Right kidney (tissue), 9 donors: ENCODE data around the gene TMEM234.
A peak's percentile ranks its signal among the peaks of the same experiment; 100 is the strongest.
"Not testable (repeated sequence)": the region's sequence is repeated elsewhere in the genome, so short reads cannot be mapped to it uniquely, and the experiment has no call there.

Source experiments
- DNase-seq: peaks from one replicate; pipeline ENCODE4 v3.0.0-alpha.2; 2016
- long read RNA-seq, 8 donors: transcript quantifications; one replicate each; lab custom pipeline, GENCODE V29; 2026

TMEM234 gene
- long read RNA-seq, donor 1, partial matches to known transcripts: 0 of 6 reads
- long read RNA-seq, donor 1, other reads (novel, unspliced or antisense): 0 of 6 reads
- long read RNA-seq, donor 2, partial matches to known transcripts: 0 of 2 reads
- long read RNA-seq, donor 2, other reads (novel, unspliced or antisense): 0 of 2 reads
- long read RNA-seq, donor 3, partial matches to known transcripts: 0 of 1 reads
- long read RNA-seq, donor 3, other reads (novel, unspliced or antisense): 0 of 1 reads
- long read RNA-seq, donor 4, transcript TMEM234-201 (5 exons, 1,082 nt): major isoform, 5 of 123 reads
- long read RNA-seq, donor 4, partial matches to known transcripts: 75 of 123 reads
- long read RNA-seq, donor 4, other reads (novel, unspliced or antisense): 43 of 123 reads
- long read RNA-seq, donor 5, partial matches to known transcripts: 0 of 2 reads
- long read RNA-seq, donor 5, other reads (novel, unspliced or antisense): 0 of 2 reads
- long read RNA-seq, donor 6, partial matches to known transcripts: 7 of 11 reads
- long read RNA-seq, donor 6, other reads (novel, unspliced or antisense): 0 of 11 reads
- long read RNA-seq, donor 7, transcript TMEM234-201 (5 exons, 1,082 nt): major isoform, 7 of 224 reads
- long read RNA-seq, donor 7, partial matches to known transcripts: 139 of 224 reads
- long read RNA-seq, donor 7, other reads (novel, unspliced or antisense): 75 of 224 reads
- long read RNA-seq, donor 8, partial matches to known transcripts: 0 of 5 reads
- long read RNA-seq, donor 8, other reads (novel, unspliced or antisense): 0 of 5 reads

- peak; percentile 81 for DNase-seq
Observed at GRCh38 chr1:32221980-32222755, at the start of gene TMEM234, which contains the start of gene EIF3I. TSS of gene TMEM234 (minus strand) at chr1:32222353. CDS start at chr1:32222322, 31 bp downstream. TSS of gene EIF3I (plus strand) at chr1:32222407. CDS start at chr1:32222442, 35 bp downstream.

GRCh38 chr1:32269744-32270143, 47.6 kb upstream of the TMEM234 start:
- DNase-seq: no peak

- no peak for DNase-seq
Observed at GRCh38 chr1:32266921-32267591, 44.9 kb upstream of the TMEM234 start.

- no peak for DNase-seq
Observed at GRCh38 chr1:32265846-32266245, 43.7 kb upstream of the TMEM234 start.

GRCh38 chr1:32263744-32264143, 41.6 kb upstream of the TMEM234 start:
- DNase-seq: no peak

- DNase-seq: not testable (repeated sequence)
Observed at GRCh38 chr1:32263236-32263593, 41.1 kb upstream of the TMEM234 start.

- DNase-seq: no peak
Observed at GRCh38 chr1:32257227-32257508, 35.0 kb upstream of the TMEM234 start.

GRCh38 chr1:32256473-32257226, 34.5 kb upstream of the TMEM234 start:
- no peak for DNase-seq

GRCh38 chr1:32255072-32256071, 33.2 kb upstream of the TMEM234 start:
- no peak for DNase-seq

GRCh38 chr1:32250893-32251716, 29.0 kb upstream of the TMEM234 start, which contains the start of gene LCK:
TSS of gene LCK (plus strand) at chr1:32251265. CDS start at chr1:32274330, 23,065 bp downstream.
- DNase-seq: no peak

- peak; percentile 61 for DNase-seq
Observed at GRCh38 chr1:32249831-32250525, 27.8 kb upstream of the TMEM234 start.

- DNase-seq: peak; percentile 78
Observed at GRCh38 chr1:32247983-32248889, 26.1 kb upstream of the TMEM234 start.

- no peak for DNase-seq
Observed at GRCh38 chr1:32247452-32247851, 25.3 kb upstream of the TMEM234 start.

- no peak for DNase-seq
Observed at GRCh38 chr1:32246888-32247273, 24.7 kb upstream of the TMEM234 start, which contains the start of gene FAM167B. TSS of gene FAM167B (plus strand) at chr1:32247222. CDS start at chr1:32247422, 200 bp downstream.

- DNase-seq: peak; percentile 34
Observed at GRCh38 chr1:32242341-32242851, 20.2 kb upstream of the TMEM234 start.

- DNase-seq: peak; percentile 84
Observed at GRCh38 chr1:32241001-32241763, 19.0 kb upstream of the TMEM234 start.
